Measurements from ENCODE around the gene RRAGC. TPM values are rescaled to one million over a fixed set of nuclear protein-coding genes. Genes with fewer than 3 reads are reported as not detected.

RRAGC gene, protein sequence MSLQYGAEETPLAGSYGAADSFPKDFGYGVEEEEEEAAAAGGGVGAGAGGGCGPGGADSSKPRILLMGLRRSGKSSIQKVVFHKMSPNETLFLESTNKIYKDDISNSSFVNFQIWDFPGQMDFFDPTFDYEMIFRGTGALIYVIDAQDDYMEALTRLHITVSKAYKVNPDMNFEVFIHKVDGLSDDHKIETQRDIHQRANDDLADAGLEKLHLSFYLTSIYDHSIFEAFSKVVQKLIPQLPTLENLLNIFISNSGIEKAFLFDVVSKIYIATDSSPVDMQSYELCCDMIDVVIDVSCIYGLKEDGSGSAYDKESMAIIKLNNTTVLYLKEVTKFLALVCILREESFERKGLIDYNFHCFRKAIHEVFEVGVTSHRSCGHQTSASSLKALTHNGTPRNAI
- total RNA-seq: 32.7 TPM
- long read RNA-seq, transcript RRAGC-201 (7 exons, 2,732 nt): major isoform, 59 of 61 reads
- long read RNA-seq, partial matches to known transcripts: 1 of 61 reads
- long read RNA-seq, other reads (novel, unspliced or antisense): 1 of 61 reads

DNA sequence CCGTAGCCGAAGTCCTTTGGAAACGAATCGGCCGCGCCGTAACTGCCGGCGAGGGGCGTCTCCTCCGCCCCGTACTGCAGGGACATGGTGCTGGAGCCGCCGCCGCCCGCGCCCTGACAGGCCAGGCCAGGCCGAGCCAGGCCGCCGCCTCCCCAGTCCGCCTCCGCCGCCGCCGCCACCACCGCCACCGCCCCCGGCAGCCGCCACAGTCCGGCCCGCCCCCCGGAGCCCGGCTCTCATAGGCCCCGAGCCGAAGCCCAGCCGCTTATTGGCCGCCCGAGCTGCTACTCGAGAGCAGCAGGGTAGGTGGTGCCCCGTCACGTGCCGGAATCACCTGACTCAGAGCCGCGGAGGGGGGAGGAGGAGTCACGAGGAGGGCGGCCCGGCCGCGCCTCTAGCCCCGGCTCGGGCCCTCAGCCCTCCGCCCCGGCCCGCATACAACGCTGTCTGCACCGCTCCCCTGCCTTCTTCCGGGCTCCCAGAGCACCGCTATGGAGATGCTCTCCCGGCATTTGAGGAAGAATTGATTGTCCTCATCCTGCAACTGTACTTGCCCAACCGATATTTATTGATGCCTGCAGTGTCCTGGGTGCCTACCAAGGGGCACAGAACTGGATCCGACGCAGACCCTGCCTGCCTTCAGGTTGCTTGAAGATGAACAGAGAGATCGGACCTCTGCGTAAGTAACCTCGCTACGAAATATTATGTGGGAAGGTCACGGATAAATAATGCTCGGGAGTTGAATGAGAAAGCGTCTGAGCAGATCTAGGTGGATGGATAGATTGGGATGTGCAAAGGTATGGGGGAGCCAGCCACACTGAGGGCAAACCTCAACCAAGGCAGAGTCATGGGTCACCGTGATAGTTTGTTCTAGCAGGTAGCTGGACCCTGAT lies at the start of gene RRAGC:
RRAGC (minus strand) TSS at position 212 of the 893 bp plus-strand sequence; CDS start at position 86, 126 bp downstream.
- intact Hi-C loops (cut with DNase I): no loop called here
- Histone ChIP-seq H3K4me3 (peak within 1 kb of the TSS; percentile 92), H3K27me3 (no peaks in the 10 kb centered on the region), H3K9me3 (no peaks in the 10 kb centered on the region), H3K36me3 (peaks cover 24% of the 10 kb centered on the region), H3K27ac (peak within 1 kb of the TSS; percentile 82), H3K4me1 (peaks cover 44% of the 10 kb centered on the region)
- no peak for TF ChIP-seq CTCF (IDR thresholded peaks at IDR 0.05)
- peak; percentile 99 for ATAC-seq
- DNase-seq: peak; percentile 100

- DNase-seq (no peak), ATAC-seq (no peak)
- Histone ChIP-seq H3K4me3 (no peak overlapping the region), H3K27me3 (no peaks in the 10 kb centered on the region), H3K36me3 (no peaks in the 10 kb centered on the region), H3K4me1 (no peaks in the 10 kb centered on the region), H3K27ac (no peak overlapping the region), H3K9me3 (peaks cover 6% of the 10 kb centered on the region)
- intact Hi-C loops (cut with DNase I): no loop called here
- TF ChIP-seq CTCF (IDR thresholded peaks at IDR 0.05): no peak
Observed at GRCh38 chr1:38908821-38909220, 49.2 kb upstream of the RRAGC start.

DNA sequence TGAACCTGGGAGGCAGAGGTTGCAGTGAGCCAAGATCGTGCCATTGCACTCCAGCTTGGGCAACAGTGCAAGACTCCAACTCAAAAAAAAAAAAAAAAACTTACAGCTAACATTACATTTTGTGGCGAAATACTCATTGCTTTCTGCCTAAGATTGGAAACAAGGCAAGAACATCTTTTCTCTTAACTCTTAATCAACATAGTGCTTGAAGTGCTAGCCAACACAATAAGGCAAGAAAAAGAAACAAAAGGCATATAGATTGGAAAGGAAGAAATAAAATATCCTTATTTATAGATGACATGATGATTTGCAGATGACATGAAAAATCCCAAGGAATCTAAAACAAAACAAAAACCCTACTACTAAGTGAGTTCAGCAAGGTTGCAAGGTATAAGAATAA lies 46.4 kb upstream of the RRAGC start:
- Histone ChIP-seq H3K27me3 (no peaks in the 10 kb centered on the region), H3K4me3 (no peak overlapping the region), H3K27ac (no peak overlapping the region), H3K4me1 (no peaks in the 10 kb centered on the region), H3K36me3 (no peaks in the 10 kb centered on the region), H3K9me3 (peaks cover 6% of the 10 kb centered on the region)
- DNase-seq (no peak), ATAC-seq (no peak)
- intact Hi-C loops (cut with DNase I): no loop called here
- TF ChIP-seq CTCF (IDR thresholded peaks at IDR 0.05): no peak

GRCh38 chr1:38899560-38899959 lies 40.0 kb upstream of the RRAGC start:
- ATAC-seq: no peak

More at GRCh38 chr1:38899560-38899959, 40.0 kb upstream of the RRAGC start:
- Histone ChIP-seq H3K4me1 (no peaks in the 10 kb centered on the region), H3K27me3 (no peaks in the 10 kb centered on the region), H3K9me3 (no peaks in the 10 kb centered on the region), H3K36me3 (no peaks in the 10 kb centered on the region), H3K4me3 (no peak overlapping the region), H3K27ac (no peak overlapping the region)
- no peak for DNase-seq
- TF ChIP-seq CTCF (IDR thresholded peaks at IDR 0.05): no peak
- intact Hi-C loops (cut with DNase I): no loop called here
